Astrocyte (in vitro differentiated cells and primary cell): ENCODE data around the gene CHCHD6. TPM values are rescaled to one million over a fixed set of nuclear protein-coding genes. Genes with fewer than 3 reads are reported as not detected.
A peak's percentile ranks its signal among the peaks of the same experiment; 100 is the strongest.

ENCODE experiments used
- DNase-seq: peaks from one replicate; pipeline ENCODE4 v3.0.0-alpha.2; 2010; ENCODE audit warnings: low read depth
- FAIRE-seq: peaks from 2 replicates; lab custom pipeline; 2011; peaks lifted over from hg19 to GRCh38; lab: Jason Lieb, UNC
- H2AFZ ChIP-seq: 2 replicates; pipeline ENCODE4 v1.6.0; 2012; ENCODE audit warnings: low read depth, low read length, inconsistent platforms
- H3K27ac ChIP-seq: 2 replicates; pipeline ENCODE4 v1.5.1; 2011; ENCODE audit warnings: low read depth, low read length, inconsistent platforms
- H3K27me3 ChIP-seq: 2 replicates; pipeline ENCODE4 v1.6.0; 2011; ENCODE audit warnings: low read length, inconsistent platforms; ENCODE audit not compliant: insufficient read depth
- H3K36me3 ChIP-seq: 2 replicates; pipeline ENCODE4 v1.5.1; 2011; ENCODE audit warnings: low read length, inconsistent platforms; ENCODE audit not compliant: insufficient read depth
- H3K4me1 ChIP-seq: 2 replicates; pipeline ENCODE4 v1.5.1; 2011; ENCODE audit warnings: low read length, inconsistent platforms; ENCODE audit not compliant: insufficient read depth
- H3K4me2 ChIP-seq: 2 replicates; pipeline ENCODE4 v1.6.0; 2012; ENCODE audit warnings: low read length, inconsistent platforms
- H3K4me3 ChIP-seq: 2 replicates; pipeline ENCODE4 v1.5.1; 2011; ENCODE audit warnings: low read depth, mild to moderate bottlenecking, low read length, inconsistent platforms; ENCODE audit not compliant: insufficient read depth
- H3K79me2 ChIP-seq: 2 replicates; pipeline ENCODE4 v1.6.0; 2012; ENCODE audit warnings: mild to moderate bottlenecking, low read length, inconsistent platforms; ENCODE audit not compliant: insufficient read depth
- H3K9ac ChIP-seq: 2 replicates; pipeline ENCODE4 v1.6.0; 2012; ENCODE audit warnings: mild to moderate bottlenecking, low read length, inconsistent platforms
- H3K9me3 ChIP-seq: 2 replicates; pipeline ENCODE4 v1.5.1; 2012; ENCODE audit warnings: low read depth, mild to moderate bottlenecking, low read length, inconsistent platforms; ENCODE audit not compliant: insufficient read depth
- H4K20me1 ChIP-seq: 2 replicates; pipeline ENCODE4 v1.6.0; 2012; ENCODE audit warnings: low read length, inconsistent platforms; ENCODE audit not compliant: insufficient read depth
- H3K27ac Mint-ChIP-seq: one replicate; pipeline ENCODE4 v1.8.0; 2021; ENCODE audit warnings: mild to moderate bottlenecking, mixed read lengths; ENCODE audit not compliant: unreplicated experiment
- H3K27me3 Mint-ChIP-seq: one replicate; pipeline ENCODE4 v1.8.0; 2021; ENCODE audit warnings: low read depth, mixed read lengths; ENCODE audit not compliant: unreplicated experiment
- H3K36me3 Mint-ChIP-seq: one replicate; pipeline ENCODE4 v1.8.0; 2021; ENCODE audit warnings: low read depth, mixed read lengths; ENCODE audit not compliant: unreplicated experiment
- H3K4me1 Mint-ChIP-seq: one replicate; pipeline ENCODE4 v1.8.0; 2021; ENCODE audit warnings: low read depth, mixed read lengths; ENCODE audit not compliant: unreplicated experiment
- H3K4me3 Mint-ChIP-seq: one replicate; pipeline ENCODE4 v1.8.0; 2021; ENCODE audit warnings: mild to moderate bottlenecking, moderate library complexity, mixed read lengths; ENCODE audit not compliant: unreplicated experiment
- H3K9me3 Mint-ChIP-seq: one replicate; pipeline ENCODE4 v1.8.0; 2021; ENCODE audit warnings: mild to moderate bottlenecking, mixed read lengths; ENCODE audit not compliant: unreplicated experiment
- EZH2 ChIP-seq: IDR thresholded peaks from 2 replicates; pipeline ENCODE4 v1.6.1; 2012; ENCODE audit warnings: mild to moderate bottlenecking, low read length, inconsistent platforms; ENCODE audit not compliant: insufficient read depth
- total RNA-seq: library from RNA; stranded (reverse); gene quantifications from 2 replicates; pipeline ENCODE4 v1.2.1, GENCODE V29; 2021
- TF ChIP-seq, protein P1 (sequence below): IDR thresholded peaks from 2 replicates; pipeline ENCODE4 v1.5.1; 2011; ENCODE audit warnings: low read depth, mild to moderate bottlenecking, inconsistent platforms, low read length, moderate library complexity; ENCODE audit not compliant: insufficient read depth

CHCHD6 gene
- total RNA-seq, 1 donor from 2014 or later, result 21.1 TPM

DNA sequence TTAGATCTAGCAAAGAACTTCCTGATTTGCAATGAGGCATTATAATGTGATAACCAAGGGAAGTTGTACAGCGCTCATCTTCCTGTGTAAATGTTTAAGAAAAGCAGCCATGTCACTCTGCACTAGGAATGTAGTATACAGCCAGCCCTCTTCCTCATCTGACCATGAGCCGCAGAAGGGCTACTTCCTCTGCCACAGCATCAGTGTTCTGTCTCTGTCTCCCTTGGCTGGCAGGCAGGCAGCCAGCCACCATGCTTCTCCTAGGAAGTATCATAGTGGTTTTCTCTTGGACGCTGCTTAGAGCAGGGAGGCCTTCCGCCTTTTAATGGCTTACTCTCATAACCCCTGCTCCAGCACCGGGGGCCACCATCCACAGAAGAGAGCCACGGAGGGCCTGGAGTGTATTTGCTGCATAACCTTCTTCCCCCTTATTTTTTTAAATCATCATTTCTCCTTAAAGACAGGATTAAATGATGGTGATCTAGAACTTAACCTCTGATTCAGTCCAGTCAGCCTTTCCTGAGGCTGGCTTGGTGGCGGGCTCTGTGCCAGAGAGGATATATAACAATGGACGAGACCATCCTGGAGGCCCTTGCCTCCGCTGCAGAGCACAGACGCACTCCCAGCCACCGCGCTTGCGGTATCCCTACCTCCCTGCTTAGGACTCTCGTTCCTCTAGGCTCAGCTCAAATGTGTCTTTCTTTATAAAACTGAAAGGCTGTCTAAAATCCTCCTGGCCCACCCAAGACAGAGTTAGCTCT is 221.6 kb downstream of the CHCHD6 start:
- TF ChIP-seq, protein P1, sequence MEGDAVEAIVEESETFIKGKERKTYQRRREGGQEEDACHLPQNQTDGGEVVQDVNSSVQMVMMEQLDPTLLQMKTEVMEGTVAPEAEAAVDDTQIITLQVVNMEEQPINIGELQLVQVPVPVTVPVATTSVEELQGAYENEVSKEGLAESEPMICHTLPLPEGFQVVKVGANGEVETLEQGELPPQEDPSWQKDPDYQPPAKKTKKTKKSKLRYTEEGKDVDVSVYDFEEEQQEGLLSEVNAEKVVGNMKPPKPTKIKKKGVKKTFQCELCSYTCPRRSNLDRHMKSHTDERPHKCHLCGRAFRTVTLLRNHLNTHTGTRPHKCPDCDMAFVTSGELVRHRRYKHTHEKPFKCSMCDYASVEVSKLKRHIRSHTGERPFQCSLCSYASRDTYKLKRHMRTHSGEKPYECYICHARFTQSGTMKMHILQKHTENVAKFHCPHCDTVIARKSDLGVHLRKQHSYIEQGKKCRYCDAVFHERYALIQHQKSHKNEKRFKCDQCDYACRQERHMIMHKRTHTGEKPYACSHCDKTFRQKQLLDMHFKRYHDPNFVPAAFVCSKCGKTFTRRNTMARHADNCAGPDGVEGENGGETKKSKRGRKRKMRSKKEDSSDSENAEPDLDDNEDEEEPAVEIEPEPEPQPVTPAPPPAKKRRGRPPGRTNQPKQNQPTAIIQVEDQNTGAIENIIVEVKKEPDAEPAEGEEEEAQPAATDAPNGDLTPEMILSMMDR, result no peak
- TF ChIP-seq EZH2, result no peak
- peaks cover 32% of the 10 kb centered on the region for H3K4me1 ChIP-seq
- no peak overlapping the region for H2AFZ ChIP-seq
- H3K36me3 ChIP-seq, result no peaks in the 10 kb centered on the region
- no peak overlapping the region for H3K27ac ChIP-seq
- no peaks in the 10 kb centered on the region for H3K79me2 ChIP-seq
- no peak overlapping the region for H3K4me3 ChIP-seq
- H3K36me3 Mint-ChIP-seq, result peaks cover 8% of the 10 kb centered on the region
- peak overlapping the region; percentile 55 for H3K4me2 ChIP-seq
- no peaks in the 10 kb centered on the region for H3K9me3 ChIP-seq
- no peaks in the 10 kb centered on the region for H3K27me3 ChIP-seq
- H3K4me3 Mint-ChIP-seq, result no peak overlapping the region
- peaks cover 5% of the 10 kb centered on the region for H3K27me3 Mint-ChIP-seq
- FAIRE-seq (no peak), DNase-seq (no peak)
- H3K4me1 Mint-ChIP-seq, result peaks cover 29% of the 10 kb centered on the region
- no peak overlapping the region for H3K9ac ChIP-seq
- no peaks in the 10 kb centered on the region for H3K9me3 Mint-ChIP-seq
- no peaks in the 10 kb centered on the region for H4K20me1 ChIP-seq
- no peak overlapping the region for H3K27ac Mint-ChIP-seq

- peaks cover 8% of the 10 kb centered on the region for H3K36me3 Mint-ChIP-seq
- peak overlapping the region; percentile 44 for H3K27ac ChIP-seq
- no peaks in the 10 kb centered on the region for H4K20me1 ChIP-seq
- H3K27me3 ChIP-seq, result no peaks in the 10 kb centered on the region
- DNase-seq, result peak; percentile 89
- peak overlapping the region; percentile 7 for H3K4me3 Mint-ChIP-seq
- H2AFZ ChIP-seq, result peak overlapping the region; percentile 39
- peak overlapping the region; percentile 44 for H3K9ac ChIP-seq
- H3K4me3 ChIP-seq, result no peak overlapping the region
- H3K9me3 Mint-ChIP-seq, result no peaks in the 10 kb centered on the region
- no peak overlapping the region for H3K27ac Mint-ChIP-seq
- peaks cover 25% of the 10 kb centered on the region for H3K4me1 Mint-ChIP-seq
- H3K36me3 ChIP-seq, result no peaks in the 10 kb centered on the region
- H3K4me1 ChIP-seq, result peaks cover 34% of the 10 kb centered on the region
- no peak for TF ChIP-seq EZH2
- TF ChIP-seq, protein P1, result peak; percentile 41
- H3K79me2 ChIP-seq, result no peaks in the 10 kb centered on the region
- peak overlapping the region; percentile 55 for H3K4me2 ChIP-seq
- no peaks in the 10 kb centered on the region for H3K9me3 ChIP-seq
- peak; percentile 71 for FAIRE-seq
- peaks cover 5% of the 10 kb centered on the region for H3K27me3 Mint-ChIP-seq
These were observed 222.8 kb downstream of the CHCHD6 start for GRCh38 chr3:126926684-126927400.
